Measurements from ENCODE around the gene GSAP.

Gene GSAP

GRCh38 chr7:77351539-77352004, 64.6 kb downstream of the GSAP start:
- Histone ChIP-seq H4K20me1 (ENCODE audit: insufficient read depth, low read length) (no peaks in the 10 kb centered on the region), H3K36me3 (ENCODE audit: insufficient read depth, low read length) (no peaks in the 10 kb centered on the region), H3K4me3 (ENCODE audit: low read depth, low read length, poor library complexity, severe bottlenecking) (peak overlapping the region; percentile 31), H3K27me3 (ENCODE audit: insufficient read depth, low read length) (no peaks in the 10 kb centered on the region), H3K27ac (ENCODE audit: low read depth, low read length, poor library complexity, severe bottlenecking) (no peak overlapping the region), H3K9me3 (ENCODE audit: low read length) (no peaks in the 10 kb centered on the region), H3K9ac (ENCODE audit: low read length) (no peak overlapping the region; the same call in 1 of the 2 replicates), H3K4me1 (ENCODE audit: insufficient read depth, low read length, severe bottlenecking) (peaks cover 12% of the 10 kb centered on the region), H2AFZ (ENCODE audit: low read length) (peak overlapping the region; percentile 98), H3F3A (ENCODE audit: insufficient read depth, low read length) (no peaks in the 10 kb centered on the region), H3K79me2 (ENCODE audit: insufficient read depth, low read length) (no peaks in the 10 kb centered on the region), H3K4me2 (ENCODE audit: low read length) (peak overlapping the region; percentile 49), H3K9me2 (ENCODE audit: low read depth, low read length) (no peaks in the 10 kb centered on the region)
- TF ChIP-seq CTCF (IDR thresholded peaks at IDR 0.05; ENCODE audit: low read length) (no peak), EZH2 (IDR thresholded peaks at IDR 0.05; ENCODE audit: borderline replicate concordance, low read length) (no peak)

DNA sequence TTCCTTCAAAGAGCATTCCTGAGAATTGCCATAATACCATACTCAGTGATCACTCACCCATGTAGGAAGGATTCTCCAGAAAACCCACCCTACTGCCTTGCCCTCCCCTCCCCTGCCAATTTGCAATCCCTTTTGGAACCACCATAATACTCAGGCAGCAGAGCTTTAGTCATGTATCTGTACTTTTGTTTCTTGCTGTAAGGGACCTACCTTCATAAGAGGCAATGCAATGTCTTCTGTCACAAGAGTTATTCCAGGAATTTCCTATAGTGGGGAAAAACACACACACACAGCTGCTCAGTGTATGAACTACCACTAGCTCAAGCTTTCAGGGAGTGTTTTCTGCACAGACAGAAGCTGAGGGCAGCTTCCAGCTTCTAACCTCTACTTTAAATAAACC, 67.0 kb downstream of the GSAP start:
- Histone ChIP-seq H3F3A (ENCODE audit: insufficient read depth, low read length) (no peaks in the 10 kb centered on the region), H3K9me2 (ENCODE audit: low read depth, low read length) (no peaks in the 10 kb centered on the region), H3K36me3 (ENCODE audit: insufficient read depth, low read length) (no peaks in the 10 kb centered on the region), H3K27ac (ENCODE audit: low read depth, low read length, poor library complexity, severe bottlenecking) (no peak overlapping the region), H3K9ac (ENCODE audit: low read length) (no peak overlapping the region), H3K27me3 (ENCODE audit: insufficient read depth, low read length) (no peaks in the 10 kb centered on the region), H4K20me1 (ENCODE audit: insufficient read depth, low read length) (no peaks in the 10 kb centered on the region), H3K9me3 (ENCODE audit: low read length) (no peaks in the 10 kb centered on the region), H3K4me3 (ENCODE audit: low read depth, low read length, poor library complexity, severe bottlenecking) (no peak overlapping the region), H3K4me2 (ENCODE audit: low read length) (no peak overlapping the region), H3K4me1 (ENCODE audit: insufficient read depth, low read length, severe bottlenecking) (peaks cover 12% of the 10 kb centered on the region), H2AFZ (ENCODE audit: low read length) (no peak overlapping the region), H3K79me2 (ENCODE audit: insufficient read depth, low read length) (no peaks in the 10 kb centered on the region)
- TF ChIP-seq CTCF (IDR thresholded peaks at IDR 0.05; ENCODE audit: low read length) (no peak), EZH2 (IDR thresholded peaks at IDR 0.05; ENCODE audit: borderline replicate concordance, low read length) (no peak)

DNA sequence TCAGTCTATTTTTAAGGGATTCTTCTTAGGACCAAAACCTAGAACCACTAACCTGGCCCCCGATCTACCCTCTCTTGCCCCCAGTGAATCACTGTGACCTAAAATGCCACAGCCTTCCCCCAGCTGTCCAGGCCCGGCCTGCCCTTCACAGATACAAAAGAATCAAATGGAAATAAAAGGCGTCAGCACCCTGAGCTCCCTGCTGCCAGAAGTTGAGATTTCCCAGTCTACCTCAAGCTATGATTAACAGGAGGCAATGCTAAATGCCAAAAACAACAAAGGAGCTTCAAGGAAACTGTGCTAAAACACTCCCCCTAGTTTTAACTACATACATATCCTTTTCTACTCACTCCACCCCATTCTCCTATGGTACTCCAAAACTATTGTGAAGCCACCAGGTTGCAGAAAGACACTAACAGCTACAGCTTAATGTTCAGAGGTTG, 67.8 kb downstream of the GSAP start:
- no peaks in the 10 kb centered on the region for H3F3A ChIP-seq (ENCODE audit: insufficient read depth, low read length)
- no peak overlapping the region for H3K4me2 ChIP-seq (ENCODE audit: low read length)
- H3K9me3 ChIP-seq (ENCODE audit: low read length) = no peaks in the 10 kb centered on the region
- H3K4me1 ChIP-seq (ENCODE audit: insufficient read depth, low read length, severe bottlenecking) = peaks cover 12% of the 10 kb centered on the region
- H4K20me1 ChIP-seq (ENCODE audit: insufficient read depth, low read length) = no peaks in the 10 kb centered on the region
- no peaks in the 10 kb centered on the region for H3K36me3 ChIP-seq (ENCODE audit: insufficient read depth, low read length)
- no peak overlapping the region for H3K27ac ChIP-seq (ENCODE audit: low read depth, low read length, poor library complexity, severe bottlenecking)
- no peaks in the 10 kb centered on the region for H3K9me2 ChIP-seq (ENCODE audit: low read depth, low read length)
- no peaks in the 10 kb centered on the region for H3K27me3 ChIP-seq (ENCODE audit: insufficient read depth, low read length)
- no peak overlapping the region for H3K4me3 ChIP-seq (ENCODE audit: low read depth, low read length, poor library complexity, severe bottlenecking)
- H2AFZ ChIP-seq (ENCODE audit: low read length) = no peak overlapping the region
- no peak overlapping the region for H3K9ac ChIP-seq (ENCODE audit: low read length)
- H3K79me2 ChIP-seq (ENCODE audit: insufficient read depth, low read length) = no peaks in the 10 kb centered on the region
- TF ChIP-seq EZH2 (IDR thresholded peaks at IDR 0.05; ENCODE audit: borderline replicate concordance, low read length) (no peak), CTCF (IDR thresholded peaks at IDR 0.05; ENCODE audit: low read length) (no peak)

Measured in OCI-LY1 (cell line).